AG09319 (cell line): ENCODE data around the gene CCDC74A.
"Not testable (repeated sequence)": the region's sequence is repeated elsewhere in the genome, so short reads cannot be mapped to it uniquely, and the experiment has no call there.

ENCODE experiments used
- DNase-seq: peaks from one replicate; pipeline ENCODE4 v3.0.0-alpha.2; 2010; ENCODE audit warnings: low read depth; ENCODE audit errors: extremely low read depth
- TF ChIP-seq, protein P1 (sequence below): IDR thresholded peaks from 2 replicates; pipeline ENCODE4 v1.5.1; 2011; ENCODE audit warnings: low read depth, mild to moderate bottlenecking, inconsistent platforms, low read length, moderate library complexity

CCDC74A gene

DNA sequence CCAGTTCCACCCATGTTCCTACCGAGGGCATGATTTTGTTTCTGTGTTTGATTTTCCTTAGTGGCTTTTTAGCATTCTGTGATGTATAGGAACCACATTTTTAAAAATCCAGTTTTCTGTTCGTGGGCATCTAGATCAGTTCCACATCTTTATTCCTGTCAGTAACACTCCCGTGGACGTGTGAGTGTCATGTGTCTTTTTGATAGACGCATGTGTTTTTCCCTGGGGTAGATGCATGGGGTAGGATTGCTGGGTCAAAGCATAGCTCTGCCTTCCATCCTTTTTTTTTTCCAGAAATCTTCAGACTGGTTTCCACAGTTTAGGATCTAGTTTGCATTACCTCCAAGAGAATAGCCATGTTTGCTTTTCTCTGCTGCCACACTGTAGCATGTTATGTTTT, 38.7 kb downstream of the CCDC74A start:
- TF ChIP-seq, protein P1, sequence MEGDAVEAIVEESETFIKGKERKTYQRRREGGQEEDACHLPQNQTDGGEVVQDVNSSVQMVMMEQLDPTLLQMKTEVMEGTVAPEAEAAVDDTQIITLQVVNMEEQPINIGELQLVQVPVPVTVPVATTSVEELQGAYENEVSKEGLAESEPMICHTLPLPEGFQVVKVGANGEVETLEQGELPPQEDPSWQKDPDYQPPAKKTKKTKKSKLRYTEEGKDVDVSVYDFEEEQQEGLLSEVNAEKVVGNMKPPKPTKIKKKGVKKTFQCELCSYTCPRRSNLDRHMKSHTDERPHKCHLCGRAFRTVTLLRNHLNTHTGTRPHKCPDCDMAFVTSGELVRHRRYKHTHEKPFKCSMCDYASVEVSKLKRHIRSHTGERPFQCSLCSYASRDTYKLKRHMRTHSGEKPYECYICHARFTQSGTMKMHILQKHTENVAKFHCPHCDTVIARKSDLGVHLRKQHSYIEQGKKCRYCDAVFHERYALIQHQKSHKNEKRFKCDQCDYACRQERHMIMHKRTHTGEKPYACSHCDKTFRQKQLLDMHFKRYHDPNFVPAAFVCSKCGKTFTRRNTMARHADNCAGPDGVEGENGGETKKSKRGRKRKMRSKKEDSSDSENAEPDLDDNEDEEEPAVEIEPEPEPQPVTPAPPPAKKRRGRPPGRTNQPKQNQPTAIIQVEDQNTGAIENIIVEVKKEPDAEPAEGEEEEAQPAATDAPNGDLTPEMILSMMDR: no peak
- no peak for DNase-seq

DNA sequence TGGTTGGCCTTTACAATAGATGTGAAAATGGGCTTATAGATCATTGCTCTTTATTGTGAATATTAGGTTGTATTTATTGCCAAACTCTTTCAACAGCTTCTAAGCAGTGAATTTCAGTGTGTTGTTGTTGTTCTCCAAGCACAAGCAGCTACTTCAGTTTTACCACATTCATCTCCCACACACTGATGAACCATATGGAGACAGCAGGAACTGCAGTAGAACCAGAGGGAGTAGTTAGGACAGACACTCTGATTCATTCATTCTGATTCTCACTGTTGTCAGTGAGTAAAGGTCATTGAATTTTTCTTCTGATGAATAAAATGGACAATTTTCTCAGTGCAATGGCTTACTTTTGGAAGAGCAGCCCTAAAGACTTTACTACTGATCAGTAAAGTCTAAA, 40.2 kb downstream of the CCDC74A start:
- DNase-seq: no peak
- TF ChIP-seq, protein P1: no peak

DNA sequence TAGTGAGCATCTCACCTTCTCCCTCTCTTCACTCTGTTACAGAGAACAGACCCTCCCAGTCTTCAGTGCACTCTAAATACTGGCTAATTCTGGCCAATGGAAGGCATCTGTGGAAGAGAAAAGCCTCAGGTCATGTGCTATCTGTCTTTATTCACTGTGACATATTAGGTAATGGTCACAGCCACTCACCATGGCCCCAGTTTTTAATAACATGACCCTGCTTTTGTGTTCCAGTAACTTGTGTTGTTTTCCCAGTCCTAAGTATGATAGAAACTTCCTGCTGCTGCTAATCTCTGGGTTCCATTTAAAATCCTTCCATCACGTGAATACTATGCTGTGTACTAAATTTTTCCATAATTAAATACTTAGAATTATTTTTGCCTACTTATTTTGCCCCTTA, 40.7 kb downstream of the CCDC74A start:
- DNase-seq: not testable (repeated sequence)

DNA sequence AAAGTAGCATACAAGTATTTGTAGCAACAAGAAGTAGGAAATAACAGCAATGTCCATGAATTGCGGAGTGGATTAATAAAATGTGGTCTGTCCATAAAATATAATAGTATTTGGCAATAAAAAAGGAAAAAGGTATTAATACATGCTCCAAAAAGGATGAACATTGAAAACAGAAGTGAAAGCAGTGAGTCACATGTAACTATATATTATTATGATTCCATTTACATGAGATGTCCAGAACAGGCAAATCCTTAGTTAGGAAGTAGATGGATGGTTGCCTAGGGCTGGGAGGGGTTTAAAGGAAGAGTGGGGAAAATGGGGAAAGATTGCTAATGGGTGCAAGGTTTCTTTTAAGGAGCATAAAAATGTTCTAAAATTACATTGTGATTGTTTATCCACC, 44.5 kb downstream of the CCDC74A start:
- DNase-seq: no peak
- TF ChIP-seq, protein P1: no peak

DNA sequence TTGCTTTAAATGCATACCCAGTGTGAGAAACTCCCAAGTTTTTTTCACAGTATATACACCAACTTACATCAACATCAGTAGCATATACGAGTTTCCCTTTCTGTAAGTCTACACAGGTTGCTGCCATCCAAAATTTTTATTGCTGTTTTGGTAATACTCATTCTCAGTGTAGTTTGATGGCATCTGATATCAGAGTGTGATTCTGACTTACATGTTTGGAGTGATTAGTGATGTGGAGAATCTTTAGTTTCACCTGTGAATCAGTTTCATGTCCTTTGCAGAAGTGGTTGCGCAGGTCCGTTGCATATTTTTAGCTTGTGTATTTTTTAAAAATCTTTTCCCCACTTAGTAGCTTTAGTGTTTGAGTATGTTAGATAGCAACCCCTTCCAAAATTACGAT, 50.1 kb downstream of the CCDC74A start:
- no peak for DNase-seq
- TF ChIP-seq, protein P1: no peak

DNA sequence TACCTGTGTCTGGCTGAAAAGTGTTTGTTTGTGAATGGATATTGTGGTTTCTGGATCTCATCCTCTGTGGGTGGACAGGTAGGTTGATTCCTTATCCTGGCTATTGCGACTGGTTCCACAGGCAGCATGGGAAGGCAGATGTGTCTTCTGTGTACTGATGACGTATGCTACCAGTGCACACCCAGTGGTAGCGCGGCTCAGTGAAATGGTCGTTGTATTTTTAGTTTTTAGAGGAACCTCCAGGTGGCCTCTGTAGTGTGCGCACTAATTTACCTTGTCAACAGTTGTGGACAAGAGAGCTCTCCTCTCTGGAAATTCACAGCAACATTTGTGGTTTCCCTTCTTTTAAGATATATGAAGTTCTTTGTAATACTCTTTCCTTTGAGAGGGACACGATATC, 52.5 kb downstream of the CCDC74A start:
- TF ChIP-seq, protein P1: no peak
- DNase-seq: no peak
